NT2/D1 (cell line): ENCODE measurements around the gene C11orf24.

Source experiments
- SUZ12 ChIP-seq: IDR thresholded peaks from 2 replicates; pipeline ENCODE4 v1.6.1; 2011; ENCODE audit not compliant: insufficient read length, insufficient read depth; ENCODE audit errors: extremely low read depth
- YY1 ChIP-seq: IDR thresholded peaks from 2 replicates; pipeline ENCODE4 v1.6.1; 2011; ENCODE audit not compliant: insufficient read length, insufficient read depth
- ZNF274 ChIP-seq: IDR thresholded peaks from 2 replicates; pipeline ENCODE4 v1.6.1; 2011; ENCODE audit warnings: mild to moderate bottlenecking, low read depth, low read length

GRCh38 chr11:68295271-68295670 lies 23.5 kb upstream of the C11orf24 start:
- TF ChIP-seq YY1: no peak
- no peak for TF ChIP-seq ZNF274
- TF ChIP-seq SUZ12: no peak
